ENCODE results near the gene GGA1.

- TF ChIP-seq, protein P1, sequence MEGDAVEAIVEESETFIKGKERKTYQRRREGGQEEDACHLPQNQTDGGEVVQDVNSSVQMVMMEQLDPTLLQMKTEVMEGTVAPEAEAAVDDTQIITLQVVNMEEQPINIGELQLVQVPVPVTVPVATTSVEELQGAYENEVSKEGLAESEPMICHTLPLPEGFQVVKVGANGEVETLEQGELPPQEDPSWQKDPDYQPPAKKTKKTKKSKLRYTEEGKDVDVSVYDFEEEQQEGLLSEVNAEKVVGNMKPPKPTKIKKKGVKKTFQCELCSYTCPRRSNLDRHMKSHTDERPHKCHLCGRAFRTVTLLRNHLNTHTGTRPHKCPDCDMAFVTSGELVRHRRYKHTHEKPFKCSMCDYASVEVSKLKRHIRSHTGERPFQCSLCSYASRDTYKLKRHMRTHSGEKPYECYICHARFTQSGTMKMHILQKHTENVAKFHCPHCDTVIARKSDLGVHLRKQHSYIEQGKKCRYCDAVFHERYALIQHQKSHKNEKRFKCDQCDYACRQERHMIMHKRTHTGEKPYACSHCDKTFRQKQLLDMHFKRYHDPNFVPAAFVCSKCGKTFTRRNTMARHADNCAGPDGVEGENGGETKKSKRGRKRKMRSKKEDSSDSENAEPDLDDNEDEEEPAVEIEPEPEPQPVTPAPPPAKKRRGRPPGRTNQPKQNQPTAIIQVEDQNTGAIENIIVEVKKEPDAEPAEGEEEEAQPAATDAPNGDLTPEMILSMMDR (IDR thresholded peaks at IDR 0.05 in 2 of 3, conservative IDR thresholded peaks at IDR 0.05 in 1 of 3; ENCODE audit: control insufficient read depth in 2 of 3, extremely low read depth in 1 of 3, insufficient read depth in 1 of 3, low read depth in 3 of 3, low read length in 3 of 3), result no peak
- TF ChIP-seq EZH2 (IDR thresholded peaks at IDR 0.05; ENCODE audit: borderline replicate concordance, control insufficient read depth, low read depth, low read length) (no peak), ZNF384 (IDR thresholded peaks at IDR 0.05; ENCODE audit: borderline replicate concordance, low read depth, low read length) (no peak), CBX5 (IDR thresholded peaks at IDR 0.05; ENCODE audit: low read depth) (no peak), POLR2AphosphoS2 (IDR thresholded peaks at IDR 0.05; ENCODE audit: low read depth, low read length) (no peak)
- TF ChIP-seq, protein P2, sequence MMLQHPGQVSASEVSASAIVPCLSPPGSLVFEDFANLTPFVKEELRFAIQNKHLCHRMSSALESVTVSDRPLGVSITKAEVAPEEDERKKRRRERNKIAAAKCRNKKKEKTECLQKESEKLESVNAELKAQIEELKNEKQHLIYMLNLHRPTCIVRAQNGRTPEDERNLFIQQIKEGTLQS (IDR thresholded peaks at IDR 0.05; ENCODE audit: borderline replicate concordance, extremely low read depth, low read depth, low read length), result no peak
These were observed 44.4 kb upstream of the GGA1 start for GRCh38 chr22:37564111-37564711.

Data from GM12878 (cell line).